H1 (cell line): ENCODE data around the gene SHOX. TPM values are rescaled to one million over a fixed set of nuclear protein-coding genes. Genes with fewer than 3 reads are reported as not detected.

Source experiments
- CTCF ChIA-PET: fragments of 300-600 bp; sonication (Branson Sonifier 250); formaldehyde crosslinking; loops from one replicate; lab custom pipeline; 2021; ENCODE audit not compliant: partially characterized antibody; lab: Charles Lee
- POLR2A ChIA-PET: fragments of 300-600 bp; sonication (Branson Sonifier 250); formaldehyde crosslinking; loops from one replicate; lab custom pipeline; 2021; ENCODE audit warnings: inconsistent platforms; ENCODE audit not compliant: partially characterized antibody; lab: Charles Lee
- DNase-seq, 2 experiments: peaks; one replicate each; pipeline versions ENCODE4 v3.0.0 to v3.0.0-alpha.2; 2010 to 2022; ENCODE audit warnings: low spot score in 2 of 2, low read depth in 1 of 2, mixed read lengths in 1 of 2
- FAIRE-seq: peaks from 2 replicates; lab custom pipeline; 2011; peaks lifted over from hg19 to GRCh38; lab: Jason Lieb, UNC
- H2AFZ ChIP-seq: 2 replicates; pipeline ENCODE4 v1.8.1; 2012; ENCODE audit warnings: low read length, inconsistent platforms
- H2AK5ac ChIP-seq: 2 replicates; pipeline ENCODE4 v1.6.1; 2013; ENCODE audit warnings: low read depth, low read length
- H2BK120ac ChIP-seq: replicated peaks from 2 replicates; pipeline ENCODE3; 2013; ENCODE audit warnings: low read depth, low read length, inconsistent platforms
- H2BK12ac ChIP-seq: 2 replicates; pipeline ENCODE4 v1.6.1; 2013; ENCODE audit warnings: low read depth, low read length
- H2BK15ac ChIP-seq: 2 replicates; pipeline ENCODE4 v1.6.1; 2013; ENCODE audit warnings: low read length
- H2BK20ac ChIP-seq: 2 replicates; pipeline ENCODE4 v1.6.1; 2013; ENCODE audit warnings: low read length
- H2BK5ac ChIP-seq: 2 replicates; pipeline ENCODE4 v1.6.1; 2013; ENCODE audit warnings: low read depth, low read length
- H3K14ac ChIP-seq: 2 replicates; pipeline ENCODE4 v1.6.1; 2013; ENCODE audit warnings: inconsistent platforms; ENCODE audit not compliant: insufficient read length
- H3K18ac ChIP-seq: 2 replicates; pipeline ENCODE4 v1.6.1; 2013; ENCODE audit warnings: low read length; ENCODE audit errors: extremely low read depth
- H3K23ac ChIP-seq: 2 replicates; pipeline ENCODE4 v1.6.1; 2013; ENCODE audit warnings: inconsistent platforms; ENCODE audit not compliant: insufficient read length
- H3K23me2 ChIP-seq: 2 replicates; pipeline ENCODE4 v1.6.1; 2013; ENCODE audit warnings: low read depth, low read length
- H3K27ac ChIP-seq: 2 replicates; pipeline ENCODE4 v1.6.1; 2011; ENCODE audit warnings: low read depth, low read length, inconsistent platforms
- H3K27me3 ChIP-seq, 4 experiments: replicated peaks in 1 of 4; 1 replicate in 1 of 4; 2 replicates in 3 of 4; pipeline versions ENCODE4 v1.6.1 to v1.8.1; 2011 to 2013; ENCODE audit warnings: low read length in 3 of 4, mild to moderate bottlenecking in 3 of 4, inconsistent platforms in 2 of 4, mixed read lengths in 2 of 4, moderate library complexity in 1 of 4; ENCODE audit not compliant: control insufficient read depth in 3 of 4, insufficient read depth in 3 of 4; ENCODE audit errors: extremely low read depth in 1 of 4
- H3K36me3 ChIP-seq, 4 experiments: 2 replicates each; pipeline versions ENCODE4 v1.6.1 to v1.8.1; 2011 to 2013; ENCODE audit warnings: mild to moderate bottlenecking in 4 of 4, low read length in 3 of 4, moderate library complexity in 2 of 4, control low read depth in 1 of 4, inconsistent platforms in 1 of 4; ENCODE audit not compliant: insufficient read depth in 4 of 4, control insufficient read depth in 2 of 4
- H3K4ac ChIP-seq: replicated peaks from 2 replicates; pipeline ENCODE3; 2013; ENCODE audit warnings: low read length, low read depth, mixed read lengths, inconsistent platforms; ENCODE audit not compliant: insufficient read length
- H3K4me1 ChIP-seq, 4 experiments: replicated peaks in 1 of 4; 1 replicate in 1 of 4; 2 replicates in 3 of 4; pipeline versions ENCODE4 v1.6.1 to v1.8.1; 2011 to 2013; ENCODE audit warnings: low read length in 3 of 4, inconsistent platforms in 2 of 4, mixed read lengths in 1 of 4; ENCODE audit not compliant: insufficient read depth in 4 of 4, control insufficient read depth in 3 of 4
- H3K4me2 ChIP-seq, 2 experiments: 2 replicates each; pipeline versions ENCODE4 v1.6.1 to v1.8.1; 2011 to 2013; ENCODE audit warnings: low read depth in 2 of 2, low read length in 2 of 2, control low read depth in 1 of 2, inconsistent platforms in 1 of 2, mild to moderate bottlenecking in 1 of 2; ENCODE audit not compliant: insufficient read depth in 1 of 2
- H3K4me3 ChIP-seq, 4 experiments: fragments of 200-600, 300-600 bp in 1 of 4; sonication (generic), shearing (Covaris generic), sonication (Bioruptor Twin) in 1 of 4; 2 replicates each; pipeline versions ENCODE4 v1.5.1 to v1.8.1; 2011 to 2016; ENCODE audit warnings: low read length in 4 of 4, low read depth in 3 of 4, control low read depth in 2 of 4, inconsistent platforms in 2 of 4, mild to moderate bottlenecking in 2 of 4, mixed read lengths in 1 of 4, moderate library complexity in 1 of 4; ENCODE audit not compliant: insufficient read depth in 2 of 4; ENCODE audit errors: extremely low read depth in 1 of 4
- H3K56ac ChIP-seq: replicated peaks from 2 replicates; pipeline ENCODE3; 2013; ENCODE audit warnings: low read depth, mild to moderate bottlenecking, mixed read lengths, low read length, inconsistent platforms; ENCODE audit not compliant: insufficient read length
- H3K79me1 ChIP-seq: 2 replicates; pipeline ENCODE4 v1.6.1; 2013; ENCODE audit warnings: low read depth, low read length, control low read depth
- H3K79me2 ChIP-seq, 2 experiments: 2 replicates each; pipeline versions ENCODE4 v1.6.1 to v1.8.1; 2012 to 2013; ENCODE audit warnings: low read length in 2 of 2, mild to moderate bottlenecking in 2 of 2, inconsistent platforms in 1 of 2; ENCODE audit not compliant: insufficient read depth in 2 of 2, control insufficient read depth in 1 of 2
- H3K9ac ChIP-seq, 4 experiments: replicated peaks in 1 of 4; 1 replicate in 1 of 4; 2 replicates in 3 of 4; pipeline versions ENCODE4 v1.6.1 to v1.8.1; 2011 to 2013; ENCODE audit warnings: low read depth in 3 of 4, low read length in 3 of 4, control low read depth in 2 of 4, mild to moderate bottlenecking in 2 of 4, moderate library complexity in 2 of 4, inconsistent platforms in 1 of 4; ENCODE audit errors: extremely low read depth in 1 of 4
- H3K9me3 ChIP-seq, 2 experiments: 2 replicates each; pipeline versions ENCODE4 v1.6.1 to v1.8.1; 2012 to 2013; ENCODE audit warnings: mild to moderate bottlenecking in 2 of 2, moderate library complexity in 2 of 2, control low read depth in 1 of 2, inconsistent platforms in 1 of 2, low read depth in 1 of 2, low read length in 1 of 2, mixed read lengths in 1 of 2; ENCODE audit not compliant: insufficient read depth in 2 of 2
- H4K20me1 ChIP-seq, 2 experiments: replicated peaks in 1 of 2; 2 replicates each; pipeline versions ENCODE3 to v1.8.1; 2011 to 2013; ENCODE audit warnings: inconsistent platforms in 2 of 2, low read length in 2 of 2, mild to moderate bottlenecking in 1 of 2; ENCODE audit not compliant: insufficient read depth in 2 of 2, control insufficient read depth in 1 of 2
- H4K5ac ChIP-seq: 2 replicates; pipeline ENCODE4 v1.6.1; 2013; ENCODE audit warnings: low read length, low read depth, mixed read lengths, inconsistent platforms; ENCODE audit not compliant: insufficient read length
- H4K8ac ChIP-seq: 2 replicates; pipeline ENCODE4 v1.8.0; 2013; ENCODE audit warnings: mild to moderate bottlenecking, moderate library complexity, low read length, inconsistent platforms; ENCODE audit not compliant: insufficient read depth; ENCODE audit errors: extremely low read depth
- H4K91ac ChIP-seq: replicated peaks from 2 replicates; pipeline ENCODE3; 2013; ENCODE audit warnings: low read length, mixed read lengths, inconsistent platforms; ENCODE audit not compliant: insufficient read length
- CEBPB ChIP-seq: IDR thresholded peaks from 2 replicates; pipeline ENCODE4 v1.6.1; 2012; ENCODE audit warnings: low read depth, low read length
- SIN3A ChIP-seq, 2 experiments: IDR thresholded peaks in 1 of 2; conservative IDR thresholded peaks in 1 of 2; 2 replicates each; pipeline ENCODE4 v1.6.1; 2011 to 2012; ENCODE audit warnings: low read length in 2 of 2, improper control_type of control experiment in 1 of 2, low read depth in 1 of 2, mild to moderate bottlenecking in 1 of 2
- WGBS, 2 experiments: shearing (Covaris generic) in 1 of 2; methylation state at CpG; one replicate each; pipeline versions ENCODE4 v1.1.6 to v1.1.7; 2013 to 2015; ENCODE audit warnings: low lambda C conversion rate in 2 of 2, mixed read lengths in 2 of 2, inconsistent platforms in 1 of 2, low coverage in 1 of 2, missing lambda C conversion rate in 1 of 2; ENCODE audit not compliant: insufficient replicate concordance in 2 of 2, insufficient coverage in 1 of 2, insufficient read length in 1 of 2; ENCODE audit errors: extremely low coverage in 1 of 2, missing lambda C conversion rate in 1 of 2; 5-methylcytosine and 5-hydroxymethylcytosine counted together
- polyA plus RNA-seq, 7 experiments: library from polyadenylated mRNA; depleted of rRNA in 3 of 7; stranded (reverse) in 5 of 7; unstranded in 2 of 7; fragments of >200 nt in 5 of 7; fragments of 200-250 nt in 2 of 7; gene quantifications; 1 replicate in 5 of 7; 2 replicates in 1 of 7; 4 replicates in 1 of 7; pipeline versions ENCODE4 v1.2.1 to v1.2.3, GENCODE V29; 2011 to 2013; ENCODE audit warnings: missing spikeins in 2 of 7, mixed read lengths in 2 of 7
- total RNA-seq: library from RNA; stranded (reverse); fragmentation: NEBNext Ultra II Directional; extraction: Animal tissue kit (Norgen Biotek cat#: 25700); gene quantifications from 2 replicates; pipeline ENCODE4 v1.2.1, GENCODE V29; 2021
- TF ChIP-seq, protein P1 (sequence below): IDR thresholded peaks from 2 replicates; pipeline ENCODE4 v1.6.1; 2012; ENCODE audit warnings: inconsistent platforms

The SHOX gene
- total and polyA plus RNA-seq, 2 of the 8 experiments (the other 6 are each of a cell fraction or from before 2014, with no cell fraction given): 0.05 to 0.15 TPM

DNA sequence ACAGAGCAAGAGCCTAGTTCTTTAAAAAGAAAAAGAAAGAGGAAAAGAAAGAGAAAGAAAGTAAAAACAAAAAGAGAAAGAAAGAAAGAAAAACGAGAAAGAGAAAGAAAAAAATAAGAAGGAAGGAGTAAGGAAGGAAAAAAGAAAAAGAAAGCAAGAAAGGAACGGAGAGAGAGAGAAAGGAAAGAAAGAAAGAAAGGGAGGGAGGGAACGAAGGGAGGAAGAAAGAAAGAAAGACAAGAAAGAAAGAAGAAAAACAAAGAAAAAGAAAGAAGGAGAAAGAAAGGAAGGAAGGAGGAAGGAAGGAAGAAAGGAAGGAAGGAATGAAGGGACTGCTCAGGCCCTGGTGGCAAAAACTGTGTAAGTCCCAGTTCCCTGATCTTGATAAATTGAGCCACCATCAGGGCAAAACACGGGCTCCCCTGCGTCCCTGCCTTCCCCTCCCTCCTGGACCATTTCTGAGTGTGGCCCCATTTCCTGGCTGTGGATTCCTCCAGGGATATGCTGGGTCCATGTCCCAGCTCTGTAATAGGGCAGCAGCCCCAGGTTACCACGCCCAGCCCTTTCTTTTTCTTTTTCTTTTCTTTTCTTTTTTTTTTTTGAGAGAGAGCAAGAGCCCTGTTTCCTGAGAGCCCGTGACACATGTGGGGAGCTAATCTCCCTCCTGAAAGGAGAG, 44.8 kb downstream of the SHOX start:
- H3K18ac ChIP-seq: peak overlapping the region; percentile 78

More for the DNA sequence above, 44.8 kb downstream of the SHOX start:
- no peak for DNase-seq
- Histone ChIP-seq H3K36me3 (no peaks in the 10 kb centered on the region), H4K20me1 (peaks cover 0 to 4% of the 10 kb centered on the region in 2 experiments), H3K79me1 (no peaks in the 10 kb centered on the region), H3K14ac (no peak overlapping the region), H4K8ac (peak overlapping the region; percentile 66; the same call in 1 of the 2 replicates), H2BK120ac (no peak overlapping the region), H2BK15ac (no peak overlapping the region; the same call in 1 of the 2 replicates), H3K4me1 (peaks cover 0 to 7% (median 4%) of the 10 kb centered on the region in 4 experiments; a peak in 5 of 7 replicates), H2BK12ac (peak overlapping the region; percentile 80; the same call in 1 of the 2 replicates), H3K9ac (peak overlapping the region in 2 of 4 experiments; percentile 14 to 37; a peak in 2 of 7 replicates), H2AFZ (peak overlapping the region; percentile 97), H3K79me2 (no peaks in the 10 kb centered on the region), H4K91ac (peak overlapping the region; percentile 91), H3K56ac (no peak overlapping the region), H2BK5ac (0 out of 2 replicates have a peak overlapping the region, but pooled peaks have one; percentile 7), H3K9me3 (no peaks in the 10 kb centered on the region; a peak in 1 of 4 replicates), H3K4me2 (peak overlapping the region in 1 of 2 experiments; percentile 27; a peak in 1 of 4 replicates), H3K4ac (peak overlapping the region; percentile 2), H3K27ac (no peak overlapping the region), H2AK5ac (no peak overlapping the region), H3K4me3 (no peak overlapping the region), H3K23me2 (no peaks in the 10 kb centered on the region), H3K27me3 (no peaks in the 10 kb centered on the region), H2BK20ac (no peak overlapping the region), H3K23ac (no peak overlapping the region), H4K5ac (no peak overlapping the region)
- CTCF ChIA-PET: no interaction called here
- POLR2A ChIA-PET: no interaction called here
- FAIRE-seq: no peak
- 34 to 70% methylated on average over 1 to 7 of the region's 7 CpGs for WGBS, 2 experiments
- TF ChIP-seq, protein P1, sequence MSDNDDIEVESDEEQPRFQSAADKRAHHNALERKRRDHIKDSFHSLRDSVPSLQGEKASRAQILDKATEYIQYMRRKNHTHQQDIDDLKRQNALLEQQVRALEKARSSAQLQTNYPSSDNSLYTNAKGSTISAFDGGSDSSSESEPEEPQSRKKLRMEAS: no peak
- TF ChIP-seq CEBPB (no peak), SIN3A (conservative IDR thresholded peaks at IDR 0.05 in 1 of 2, IDR thresholded peaks at IDR 0.05 in 1 of 2; ENCODE audit: low read depth in 1 of 2, low read length in 2 of 2) (no peak)
